ENCODE data around the gene CT45A6.
"Not testable (repeated sequence)": the region's sequence is repeated elsewhere in the genome, so short reads cannot be mapped to it uniquely, and the experiment has no call there.

DNA sequence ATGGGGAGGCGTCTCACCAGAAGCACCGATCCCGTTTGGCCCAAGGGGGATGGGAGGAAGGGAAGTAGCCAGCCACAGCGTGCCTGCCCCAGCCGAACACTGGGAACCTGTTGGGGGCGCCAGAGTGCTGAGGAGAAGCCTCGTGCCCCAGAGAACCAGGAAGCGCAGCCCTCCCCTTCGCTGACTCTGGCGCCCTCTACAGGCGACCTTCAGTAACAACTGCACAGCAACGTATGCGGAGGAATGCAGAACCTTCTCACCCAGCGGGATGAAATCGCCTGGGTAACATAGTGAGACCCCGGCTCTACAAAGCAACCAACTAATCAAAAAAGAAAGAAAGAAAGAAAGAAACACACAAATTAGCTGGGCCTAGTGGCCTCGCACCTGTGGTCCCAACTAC is 34.6 kb upstream of the CT45A6 start, which contains the start of gene CT45A7:
- not testable (repeated sequence) for TF ChIP-seq EZH2 (IDR thresholded peaks at IDR 0.05; ENCODE audit: borderline replicate concordance, low read depth, low read length, poor library complexity, severe bottlenecking); CTCF (conservative IDR thresholded peaks at IDR 0.05; ENCODE audit: low read depth, low read length)
